Muscle layer of duodenum (tissue), 2 donors: ENCODE measurements around the gene DNAL4.

Experiments used
- H3K27ac ChIP-seq: one replicate; pipeline ENCODE4 v1.7.0; 2013; ENCODE audit warnings: mild to moderate bottlenecking, low read length
- H3K27me3 ChIP-seq: one replicate; pipeline ENCODE4 v1.7.0; 2013; ENCODE audit warnings: low read depth, mild to moderate bottlenecking, control low read depth, low read length
- H3K36me3 ChIP-seq, 2 donors: one replicate each; pipeline ENCODE4 v1.7.0; 2013; ENCODE audit warnings: low read length in 2 of 2, control low read depth in 1 of 2, mild to moderate bottlenecking in 1 of 2; ENCODE audit not compliant: insufficient read depth in 2 of 2, control insufficient read depth in 1 of 2
- H3K4me1 ChIP-seq, 2 donors: one replicate each; pipeline ENCODE4 v1.7.0; 2013; ENCODE audit warnings: low read length in 2 of 2, mild to moderate bottlenecking in 2 of 2, control low read depth in 1 of 2, moderate library complexity in 1 of 2; ENCODE audit not compliant: insufficient read depth in 2 of 2, control insufficient read depth in 1 of 2
- H3K4me3 ChIP-seq, 2 donors: one replicate each; pipeline ENCODE4 v1.7.0; 2013; ENCODE audit warnings: low read length in 2 of 2, low read depth in 1 of 2, mild to moderate bottlenecking in 1 of 2
- H3K9me3 ChIP-seq, 2 donors: one replicate each; pipeline ENCODE4 v1.7.0; 2013; ENCODE audit warnings: low read length in 2 of 2, control low read depth in 1 of 2, mild to moderate bottlenecking in 1 of 2; ENCODE audit not compliant: control insufficient read depth in 1 of 2
- donor health status: healthy.

The DNAL4 gene

GRCh38 chr22:38793721-38794466, at the start of gene DNAL4:
Gene DNAL4, minus strand, starts transcription at chr22:38794143. Its CDS starts 11,412 bp downstream, at chr22:38782731.
- peak within 1 kb of the TSS; percentile 26 for H3K27ac ChIP-seq
- H3K9me3 ChIP-seq, result no peaks in the 10 kb centered on the region
- H3K36me3 ChIP-seq, result peaks cover 0 to 10% of the 10 kb centered on the region in 2 donors
- peaks cover 6 to 15% of the 10 kb centered on the region in 2 donors for H3K4me1 ChIP-seq
- H3K27me3 ChIP-seq, result no peaks in the 10 kb centered on the region
- H3K4me3 ChIP-seq, result peak within 1 kb of the TSS; percentile 64 to 75

- H3K36me3 ChIP-seq, result no peaks in the 10 kb centered on the region
- H3K4me3 ChIP-seq, result peak overlapping the region; percentile 11 to 64
- no peaks in the 10 kb centered on the region for H3K9me3 ChIP-seq
- H3K4me1 ChIP-seq, result peaks cover 0 to 5% of the 10 kb centered on the region in 2 donors
- H3K27me3 ChIP-seq, result no peaks in the 10 kb centered on the region
- H3K27ac ChIP-seq, result no peak overlapping the region
Observed at GRCh38 chr22:38843201-38843656, 49.3 kb upstream of the DNAL4 start.

GRCh38 chr22:38842512-38843200, 48.7 kb upstream of the DNAL4 start:
- H3K4me3 ChIP-seq, result peak overlapping the region; percentile 11 to 64
- no peak overlapping the region for H3K27ac ChIP-seq
- H3K27me3 ChIP-seq, result no peaks in the 10 kb centered on the region
- H3K36me3 ChIP-seq, result no peaks in the 10 kb centered on the region
- no peaks in the 10 kb centered on the region for H3K9me3 ChIP-seq
- peaks cover 0 to 5% of the 10 kb centered on the region in 2 donors for H3K4me1 ChIP-seq

GRCh38 chr22:38841635-38842034, 47.7 kb upstream of the DNAL4 start:
- H3K4me3 ChIP-seq, result no peak overlapping the region
- H3K27me3 ChIP-seq, result no peaks in the 10 kb centered on the region
- no peaks in the 10 kb centered on the region for H3K36me3 ChIP-seq
- peaks cover 0 to 5% of the 10 kb centered on the region in 2 donors for H3K4me1 ChIP-seq
- no peaks in the 10 kb centered on the region for H3K9me3 ChIP-seq
- no peak overlapping the region for H3K27ac ChIP-seq

- H3K27me3 ChIP-seq, result no peaks in the 10 kb centered on the region
- H3K27ac ChIP-seq, result no peak overlapping the region
- H3K4me3 ChIP-seq, result no peak overlapping the region
- peaks cover 0 to 5% of the 10 kb centered on the region in 2 donors for H3K4me1 ChIP-seq
- H3K36me3 ChIP-seq, result no peaks in the 10 kb centered on the region
- H3K9me3 ChIP-seq, result no peaks in the 10 kb centered on the region
Observed at GRCh38 chr22:38841211-38841610, 47.3 kb upstream of the DNAL4 start.

- no peak overlapping the region for H3K4me3 ChIP-seq
- H3K27me3 ChIP-seq, result no peaks in the 10 kb centered on the region
- H3K9me3 ChIP-seq, result no peaks in the 10 kb centered on the region
- H3K36me3 ChIP-seq, result no peaks in the 10 kb centered on the region
- no peak overlapping the region for H3K27ac ChIP-seq
- peaks cover 0 to 5% of the 10 kb centered on the region in 2 donors for H3K4me1 ChIP-seq
Observed at GRCh38 chr22:38840129-38840528, 46.2 kb upstream of the DNAL4 start.

- H3K27me3 ChIP-seq, result no peaks in the 10 kb centered on the region
- H3K27ac ChIP-seq, result no peak overlapping the region
- H3K9me3 ChIP-seq, result no peaks in the 10 kb centered on the region
- H3K36me3 ChIP-seq, result no peaks in the 10 kb centered on the region
- peaks cover 0 to 5% of the 10 kb centered on the region in 2 donors for H3K4me1 ChIP-seq
- no peak overlapping the region for H3K4me3 ChIP-seq
Observed at GRCh38 chr22:38839686-38840085, 45.7 kb upstream of the DNAL4 start.

GRCh38 chr22:38837414-38837928, 43.5 kb upstream of the DNAL4 start:
- H3K27me3 ChIP-seq, result no peaks in the 10 kb centered on the region

GRCh38 chr22:38835888-38836301, 42.0 kb upstream of the DNAL4 start:
- no peaks in the 10 kb centered on the region for H3K4me1 ChIP-seq
- no peaks in the 10 kb centered on the region for H3K27me3 ChIP-seq
- H3K36me3 ChIP-seq, result no peaks in the 10 kb centered on the region
- H3K27ac ChIP-seq, result no peak overlapping the region
- no peak overlapping the region for H3K4me3 ChIP-seq
- no peaks in the 10 kb centered on the region for H3K9me3 ChIP-seq

More at GRCh38 chr22:38837414-38837928, 43.5 kb upstream of the DNAL4 start:
- Histone ChIP-seq H3K36me3 (no peaks in the 10 kb centered on the region), H3K4me1 (no peaks in the 10 kb centered on the region), H3K4me3 (no peak overlapping the region), H3K27ac (no peak overlapping the region), H3K9me3 (no peaks in the 10 kb centered on the region)

GRCh38 chr22:38834991-38835390, 41.0 kb upstream of the DNAL4 start:
- Histone ChIP-seq H3K27ac (no peak overlapping the region), H3K36me3 (no peaks in the 10 kb centered on the region), H3K4me3 (no peak overlapping the region), H3K27me3 (no peaks in the 10 kb centered on the region), H3K4me1 (no peaks in the 10 kb centered on the region), H3K9me3 (no peaks in the 10 kb centered on the region)

- Histone ChIP-seq H3K9me3 (no peaks in the 10 kb centered on the region), H3K4me3 (no peak overlapping the region), H3K4me1 (no peaks in the 10 kb centered on the region), H3K27ac (no peak overlapping the region), H3K27me3 (no peaks in the 10 kb centered on the region), H3K36me3 (no peaks in the 10 kb centered on the region)
Observed at GRCh38 chr22:38834215-38834953, 40.4 kb upstream of the DNAL4 start.
